Endodermal cell (in vitro differentiated cells): ENCODE data around the gene TARBP2. TPM values are rescaled to one million over a fixed set of nuclear protein-coding genes. Genes with fewer than 3 reads are reported as not detected.

Source experiments
- DNase-seq: peaks from one replicate; pipeline ENCODE4 v3.0.0-alpha.2; 2017
- H3K27ac ChIP-seq: 2 replicates; pipeline ENCODE4 v1.5.1; 2013; ENCODE audit warnings: mild to moderate bottlenecking, low read depth, low read length, moderate library complexity
- H3K27me3 ChIP-seq: 2 replicates; pipeline ENCODE4 v1.6.1; 2013; ENCODE audit warnings: mild to moderate bottlenecking, low read length, moderate library complexity; ENCODE audit not compliant: insufficient read depth, control insufficient read depth, poor library complexity, severe bottlenecking
- H3K36me3 ChIP-seq: 2 replicates; pipeline ENCODE4 v1.7.0; 2013; ENCODE audit warnings: mild to moderate bottlenecking, low read length, moderate library complexity; ENCODE audit not compliant: control insufficient read depth, insufficient read depth
- H3K4me1 ChIP-seq: one replicate; pipeline ENCODE4 v1.7.0; 2013; ENCODE audit warnings: low read length; ENCODE audit not compliant: control insufficient read depth, insufficient read depth
- H3K4me3 ChIP-seq: 2 replicates; pipeline ENCODE4 v1.5.1; 2013; ENCODE audit warnings: mild to moderate bottlenecking, low read length, moderate library complexity
- H3K9ac ChIP-seq: 2 replicates; pipeline ENCODE4 v1.6.1; 2013; ENCODE audit warnings: mild to moderate bottlenecking, low read length, moderate library complexity; ENCODE audit not compliant: poor library complexity, severe bottlenecking; ENCODE audit errors: extremely low read depth
- H3K9me3 ChIP-seq: 2 replicates; pipeline ENCODE4 v1.6.1; 2013; ENCODE audit warnings: mild to moderate bottlenecking, low read length, moderate library complexity; ENCODE audit not compliant: control insufficient read depth
- H3K27ac Mint-ChIP-seq: 2 replicates; pipeline ENCODE4 v1.8.0; 2020; ENCODE audit warnings: mixed read lengths
- H3K27me3 Mint-ChIP-seq: 2 replicates; pipeline ENCODE4 v1.8.0; 2021; ENCODE audit warnings: mild to moderate bottlenecking, mixed read lengths; ENCODE audit not compliant: insufficient read depth
- H3K36me3 Mint-ChIP-seq: 2 replicates; pipeline ENCODE4 v1.8.0; 2020; ENCODE audit warnings: low read depth, mixed read lengths
- H3K4me1 Mint-ChIP-seq: 2 replicates; pipeline ENCODE4 v1.8.0; 2020; ENCODE audit warnings: mixed read lengths
- H3K4me3 Mint-ChIP-seq: 2 replicates; pipeline ENCODE4 v1.8.0; 2020; ENCODE audit warnings: mild to moderate bottlenecking, moderate library complexity, mixed read lengths
- H3K9me3 Mint-ChIP-seq: 2 replicates; pipeline ENCODE4 v1.8.0; 2020; ENCODE audit warnings: mild to moderate bottlenecking, mixed read lengths
- WGBS, 2 experiments: methylation state at CpG; one replicate each; pipeline versions ENCODE4 v1.1.5 to v1.1.7; 2013; ENCODE audit warnings: missing lambda C conversion rate in 2 of 2, mixed read lengths in 1 of 2; ENCODE audit not compliant: insufficient coverage in 1 of 2, insufficient read length in 1 of 2; 5-methylcytosine and 5-hydroxymethylcytosine counted together
- total RNA-seq, 2 donors: library from RNA; stranded (reverse); fragmentation: NEBNext Ultra II Directional in 1 of 2; extraction: Animal tissue kit (Norgen Biotek cat#: 25700) in 1 of 2; gene quantifications; 2 replicates in 1 of 2; 3 replicates in 1 of 2; pipeline ENCODE4 v1.2.1, GENCODE V29; 2021
- TF ChIP-seq, protein P1 (sequence below): fragments of 200-600 bp; sonication (generic); conservative IDR thresholded peaks from 2 replicates; pipeline ENCODE4 v1.5.0; 2021; ENCODE audit warnings: antibody characterized with exemption, mild to moderate bottlenecking

Gene TARBP2
- total RNA-seq, 2 donors from 2014 or later, result 48.4 to 60.3 TPM

DNA sequence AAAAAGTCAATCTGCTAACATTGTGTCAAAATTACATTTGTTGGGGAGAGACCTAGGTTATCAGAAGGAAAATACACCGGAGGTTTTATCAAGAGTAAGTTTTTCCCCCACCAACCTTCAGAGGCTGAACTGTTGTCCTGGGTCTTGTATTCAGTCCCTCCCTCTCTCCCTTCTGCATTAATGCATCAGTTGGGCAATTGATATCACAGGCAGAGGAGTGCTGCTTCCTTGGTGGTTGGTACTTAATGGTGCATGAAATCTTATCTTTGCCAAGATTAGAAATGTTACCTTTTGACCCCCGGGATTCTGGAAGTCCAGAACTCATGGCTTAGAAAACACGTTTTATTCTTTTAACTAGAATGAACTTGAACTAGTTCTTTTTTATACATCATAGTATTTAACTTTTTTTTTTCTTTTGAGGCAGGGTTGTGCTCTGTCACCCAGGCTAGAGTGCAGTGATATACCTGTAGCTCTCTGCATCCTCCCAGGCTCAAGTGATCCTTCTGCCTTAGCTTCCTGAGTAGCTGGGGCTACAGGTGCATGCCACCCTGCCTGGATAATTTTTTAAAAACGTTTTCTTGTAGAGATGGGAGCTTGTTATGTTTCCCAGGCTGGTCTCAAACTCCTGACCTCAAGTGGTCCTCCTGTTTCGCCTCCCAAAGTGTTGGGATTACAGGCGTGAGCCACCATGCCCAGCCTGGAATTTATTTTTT is 44.3 kb upstream of the TARBP2 start:
- no peak overlapping the region for H3K9ac ChIP-seq
- H3K9me3 ChIP-seq, result no peaks in the 10 kb centered on the region
- H3K4me3 Mint-ChIP-seq, result no peak overlapping the region
- WGBS, 2 experiments, result 91 to 94% methylated on average over 4 to 6 of the region's 6 CpGs
- H3K27me3 ChIP-seq, result no peaks in the 10 kb centered on the region
- no peak overlapping the region for H3K27ac ChIP-seq
- H3K27me3 Mint-ChIP-seq, result no peaks in the 10 kb centered on the region
- H3K4me1 ChIP-seq, result peaks cover 11% of the 10 kb centered on the region
- peak overlapping the region; percentile 19 for H3K4me3 ChIP-seq
- no peaks in the 10 kb centered on the region for H3K9me3 Mint-ChIP-seq
- TF ChIP-seq, protein P1, sequence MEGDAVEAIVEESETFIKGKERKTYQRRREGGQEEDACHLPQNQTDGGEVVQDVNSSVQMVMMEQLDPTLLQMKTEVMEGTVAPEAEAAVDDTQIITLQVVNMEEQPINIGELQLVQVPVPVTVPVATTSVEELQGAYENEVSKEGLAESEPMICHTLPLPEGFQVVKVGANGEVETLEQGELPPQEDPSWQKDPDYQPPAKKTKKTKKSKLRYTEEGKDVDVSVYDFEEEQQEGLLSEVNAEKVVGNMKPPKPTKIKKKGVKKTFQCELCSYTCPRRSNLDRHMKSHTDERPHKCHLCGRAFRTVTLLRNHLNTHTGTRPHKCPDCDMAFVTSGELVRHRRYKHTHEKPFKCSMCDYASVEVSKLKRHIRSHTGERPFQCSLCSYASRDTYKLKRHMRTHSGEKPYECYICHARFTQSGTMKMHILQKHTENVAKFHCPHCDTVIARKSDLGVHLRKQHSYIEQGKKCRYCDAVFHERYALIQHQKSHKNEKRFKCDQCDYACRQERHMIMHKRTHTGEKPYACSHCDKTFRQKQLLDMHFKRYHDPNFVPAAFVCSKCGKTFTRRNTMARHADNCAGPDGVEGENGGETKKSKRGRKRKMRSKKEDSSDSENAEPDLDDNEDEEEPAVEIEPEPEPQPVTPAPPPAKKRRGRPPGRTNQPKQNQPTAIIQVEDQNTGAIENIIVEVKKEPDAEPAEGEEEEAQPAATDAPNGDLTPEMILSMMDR, result no peak
- H3K4me1 Mint-ChIP-seq, result peaks cover 53% of the 10 kb centered on the region
- H3K36me3 Mint-ChIP-seq, result peaks cover 79% of the 10 kb centered on the region
- DNase-seq, result no peak
- peak overlapping the region; percentile 78 for H3K27ac Mint-ChIP-seq
- H3K36me3 ChIP-seq, result peaks cover 91% of the 10 kb centered on the region

DNA sequence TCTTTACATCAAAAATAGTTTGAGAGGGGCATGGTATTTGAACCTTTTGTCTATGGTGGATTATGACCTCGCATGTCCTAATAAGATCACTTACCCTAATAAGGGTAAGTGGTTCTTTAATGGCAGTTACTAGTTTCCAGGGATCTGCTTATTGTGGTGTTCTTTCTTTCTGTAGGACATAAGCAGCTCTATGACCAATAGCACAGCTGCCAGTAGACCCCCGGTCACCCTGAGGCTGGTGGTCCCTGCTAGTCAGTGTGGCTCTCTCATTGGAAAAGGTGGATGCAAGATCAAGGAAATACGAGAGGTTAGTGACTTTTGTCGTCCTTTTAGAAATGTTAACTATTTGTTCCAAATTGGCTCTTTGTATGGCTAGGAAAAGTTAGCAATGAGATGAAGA is 42.0 kb upstream of the TARBP2 start:
- H3K4me3 ChIP-seq, result no peak overlapping the region
- H3K4me1 Mint-ChIP-seq, result peaks cover 64% of the 10 kb centered on the region
- H3K4me1 ChIP-seq, result peaks cover 12% of the 10 kb centered on the region
- H3K27ac ChIP-seq, result no peak overlapping the region
- 94 to 96% methylated on average over 2 to 4 of the region's 4 CpGs for WGBS, 2 experiments
- no peak overlapping the region for H3K27ac Mint-ChIP-seq
- H3K27me3 Mint-ChIP-seq, result no peaks in the 10 kb centered on the region
- no peaks in the 10 kb centered on the region for H3K9me3 Mint-ChIP-seq
- no peaks in the 10 kb centered on the region for H3K27me3 ChIP-seq
- no peak overlapping the region for H3K4me3 Mint-ChIP-seq
- H3K9me3 ChIP-seq, result no peaks in the 10 kb centered on the region
- no peak overlapping the region for H3K9ac ChIP-seq
- peak; percentile 44 for DNase-seq
- TF ChIP-seq, protein P1, result no peak
- H3K36me3 Mint-ChIP-seq, result peaks cover 85% of the 10 kb centered on the region
- H3K36me3 ChIP-seq, result peaks cover 99% of the 10 kb centered on the region

DNA sequence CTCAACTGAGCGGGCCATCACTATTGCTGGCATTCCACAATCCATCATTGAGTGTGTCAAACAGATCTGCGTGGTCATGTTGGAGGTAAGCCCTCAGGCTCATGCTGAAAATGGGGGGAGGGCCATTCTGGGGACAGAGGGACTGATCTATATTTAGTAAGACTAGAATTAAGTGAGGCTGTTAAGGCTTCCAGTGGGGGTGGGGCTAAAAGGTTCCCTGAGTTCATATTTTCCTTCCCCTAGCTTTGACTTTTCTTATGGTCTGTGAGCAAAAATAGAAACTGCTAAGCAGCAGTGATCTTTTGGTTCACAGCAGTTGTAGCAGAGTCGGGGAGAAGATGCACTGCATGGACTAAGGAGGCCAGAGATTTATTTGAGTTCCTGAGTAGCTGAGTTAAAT is 40.0 kb upstream of the TARBP2 start:
- H3K4me1 ChIP-seq, result peaks cover 19% of the 10 kb centered on the region
- H3K27me3 ChIP-seq, result no peaks in the 10 kb centered on the region
- Mint-ChIP-seq H3K4me1 (peaks cover 66% of the 10 kb centered on the region), H3K9me3 (no peaks in the 10 kb centered on the region), H3K36me3 (peaks cover 85% of the 10 kb centered on the region), H3K4me3 (peak overlapping the region; percentile 22), H3K27me3 (no peaks in the 10 kb centered on the region), H3K27ac (peak overlapping the region; percentile 27)
- peak; percentile 47 for DNase-seq
- 92 to 94% methylated on average over 3 of the region's 3 CpGs for WGBS, 2 experiments
- H3K9ac ChIP-seq, result no peak overlapping the region
- no peak overlapping the region for H3K4me3 ChIP-seq
- H3K27ac ChIP-seq, result no peak overlapping the region
- TF ChIP-seq, protein P1, result no peak
- peaks cover 98% of the 10 kb centered on the region for H3K36me3 ChIP-seq
- no peaks in the 10 kb centered on the region for H3K9me3 ChIP-seq
